ENCODE results near the gene MRPS26.

GRCh38 chr20:3032624-3033023 is 13.2 kb upstream of the MRPS26 start:
- TF ChIP-seq CTCF (IDR thresholded peaks at IDR 0.05) (no peak), POLR2A (IDR thresholded peaks at IDR 0.05) (no peak)

All from heart left ventricle (tissue), 13 donors.